IMR-90 (cell line): ENCODE measurements around the gene B4GALNT3. TPM values are rescaled to one million over a fixed set of nuclear protein-coding genes. Genes with fewer than 3 reads are reported as not detected.

Experiments
- ATAC-seq: fragments of 200-7000 bp; cut with Tn5 transposase; 2 replicates; pipeline ENCODE4 v1.9.1; 2020; ENCODE audit warnings: low read depth, mild to moderate bottlenecking, moderate library complexity
- BruUV-seq: library from RNA; stranded (reverse); fragments of 400-500 nt; replicated peaks from 2 replicates; lab custom pipeline; 2021; lab: Mats Ljungman, UMichigan
- CTCF ChIA-PET: fragments of 300-600 bp; formaldehyde crosslinking; extraction: SDS; loops from one replicate; lab custom pipeline; 2021; ENCODE audit warnings: antibody characterized with exemption; lab: Yijun Ruan, JAX
- POLR2A ChIA-PET: fragments of 300-600 bp; sonication (Branson Sonifier 250); formaldehyde crosslinking; loops from one replicate; lab custom pipeline; 2022; ENCODE audit warnings: antibody characterized with exemption; ENCODE audit not compliant: unreplicated experiment; lab: Charles Lee
- DNase-seq: peaks from one replicate; pipeline ENCODE4 v3.0.0; 2013
- H2AFZ ChIP-seq: replicated peaks from 2 replicates; pipeline ENCODE3; 2013; ENCODE audit warnings: low read length, mild to moderate bottlenecking; ENCODE audit not compliant: poor library complexity
- H2AK5ac ChIP-seq: 2 replicates; pipeline ENCODE4 v1.6.1; 2013; ENCODE audit warnings: low read depth, low read length, inconsistent platforms
- H2AK9ac ChIP-seq: replicated peaks from 2 replicates; pipeline ENCODE3; 2013; ENCODE audit warnings: mild to moderate bottlenecking, low read depth, low read length, moderate library complexity; ENCODE audit not compliant: poor library complexity
- H2BK120ac ChIP-seq: 2 replicates; pipeline ENCODE4 v1.6.1; 2013; ENCODE audit warnings: low read depth, low read length, inconsistent platforms
- H2BK15ac ChIP-seq: 3 replicates; pipeline ENCODE4 v1.6.1; 2013; ENCODE audit warnings: low read depth, low read length, inconsistent platforms
- H2BK20ac ChIP-seq: 2 replicates; pipeline ENCODE4 v1.6.1; 2013; ENCODE audit warnings: low read depth, mild to moderate bottlenecking, inconsistent platforms, low read length, moderate library complexity
- H2BK5ac ChIP-seq: 2 replicates; pipeline ENCODE4 v1.6.1; 2013; ENCODE audit warnings: mild to moderate bottlenecking, low read depth, low read length, inconsistent platforms; ENCODE audit not compliant: poor library complexity, severe bottlenecking
- H3K14ac ChIP-seq: replicated peaks from 2 replicates; pipeline ENCODE4 v1.6.1; 2013; ENCODE audit warnings: low read depth, low read length, inconsistent platforms
- H3K18ac ChIP-seq: 2 replicates; pipeline ENCODE4 v1.6.1; 2013; ENCODE audit warnings: low read depth, low read length, control low read depth
- H3K23ac ChIP-seq: 2 replicates; pipeline ENCODE4 v1.6.1; 2013; ENCODE audit warnings: low read depth, low read length, inconsistent platforms
- H3K27ac ChIP-seq: 2 replicates; pipeline ENCODE4 v1.5.1; 2013; ENCODE audit warnings: mild to moderate bottlenecking, control low read depth, low read length; ENCODE audit not compliant: insufficient read depth
- H3K27me3 ChIP-seq: 2 replicates; pipeline ENCODE4 v1.6.1; 2013; ENCODE audit warnings: low read length; ENCODE audit not compliant: control insufficient read depth, insufficient read depth
- H3K36me3 ChIP-seq: 2 replicates; pipeline ENCODE4 v1.6.1; 2013; ENCODE audit warnings: low read length, mixed read lengths; ENCODE audit not compliant: control insufficient read depth, insufficient read depth
- H3K4ac ChIP-seq: 2 replicates; pipeline ENCODE4 v1.6.1; 2013; ENCODE audit warnings: low read depth, low read length, inconsistent platforms
- H3K4me1 ChIP-seq: 2 replicates; pipeline ENCODE4 v1.6.1; 2013; ENCODE audit warnings: low read length, mixed read lengths; ENCODE audit not compliant: control insufficient read depth, insufficient read depth
- H3K4me2 ChIP-seq: 2 replicates; pipeline ENCODE4 v1.6.1; 2013; ENCODE audit warnings: low read depth, mild to moderate bottlenecking, control low read depth, low read length, moderate library complexity
- H3K4me3 ChIP-seq: 2 replicates; pipeline ENCODE4 v1.5.1; 2013; ENCODE audit warnings: low read depth, mild to moderate bottlenecking, control low read depth, low read length, moderate library complexity; ENCODE audit not compliant: insufficient read depth
- H3K56ac ChIP-seq: 2 replicates; pipeline ENCODE4 v1.6.1; 2013; ENCODE audit warnings: low read length, inconsistent platforms; ENCODE audit not compliant: insufficient read depth; ENCODE audit errors: extremely low read depth
- H3K79me1 ChIP-seq, 2 experiments: 2 replicates each; pipeline ENCODE4 v1.6.1; 2013; ENCODE audit warnings: low read length in 2 of 2, inconsistent platforms in 1 of 2, low read depth in 1 of 2
- H3K9ac ChIP-seq: 2 replicates; pipeline ENCODE4 v1.6.1; 2013; ENCODE audit warnings: low read depth, low read length, control low read depth
- H3K9me1 ChIP-seq: 2 replicates; pipeline ENCODE4 v1.6.1; 2013; ENCODE audit warnings: low read length, inconsistent platforms; ENCODE audit not compliant: insufficient read depth
- H3K9me3 ChIP-seq: 2 replicates; pipeline ENCODE4 v1.6.1; 2013; ENCODE audit warnings: low read length; ENCODE audit not compliant: control insufficient read depth, insufficient read depth
- H4K20me1 ChIP-seq: 2 replicates; pipeline ENCODE4 v1.6.1; 2013; ENCODE audit warnings: low read length, inconsistent platforms; ENCODE audit not compliant: insufficient read depth
- H4K5ac ChIP-seq: 2 replicates; pipeline ENCODE4 v1.6.1; 2013; ENCODE audit warnings: mild to moderate bottlenecking, low read depth, low read length, control low read depth
- H4K8ac ChIP-seq, 2 experiments: 2 replicates each; pipeline ENCODE4 v1.6.1; 2013; ENCODE audit warnings: low read depth in 2 of 2, low read length in 2 of 2, control low read depth in 1 of 2, inconsistent platforms in 1 of 2
- H4K91ac ChIP-seq: 2 replicates; pipeline ENCODE4 v1.6.1; 2013; ENCODE audit warnings: low read depth, low read length, inconsistent platforms; ENCODE audit not compliant: insufficient read depth
- MAZ ChIP-seq: IDR thresholded peaks from 2 replicates; pipeline ENCODE4 v1.6.1; 2012; ENCODE audit warnings: low read depth, mild to moderate bottlenecking, low read length, improper control_type of control experiment, moderate library complexity, borderline replicate concordance
- MXI1 ChIP-seq: IDR thresholded peaks from 2 replicates; pipeline ENCODE4 v1.6.1; 2012; ENCODE audit warnings: low read depth, mild to moderate bottlenecking, low read length, moderate library complexity, borderline replicate concordance
- RFX5 ChIP-seq: IDR thresholded peaks from 2 replicates; pipeline ENCODE4 v1.8.0; 2012; ENCODE audit warnings: low read depth, mild to moderate bottlenecking, low read length, moderate library complexity
- WGBS, 2 experiments: methylation state at CpG; one replicate each; pipeline versions ENCODE4 v1.1.5 to v1.1.7; 2013; ENCODE audit warnings: missing lambda C conversion rate in 2 of 2; ENCODE audit not compliant: insufficient read length in 1 of 2; ENCODE audit errors: extremely low coverage in 2 of 2; 5-methylcytosine and 5-hydroxymethylcytosine counted together
- dilution Hi-C: fragments of 300-500 bp; cut with HindIII; formaldehyde crosslinking; loops from one replicate; pipeline ENCODE4 v1.14.3; 2018; ENCODE audit warnings: low sequenced_read_pairs; ENCODE audit not compliant: unreplicated experiment
- in situ Hi-C: fragments of 300-500 bp; cut with MboI; formaldehyde crosslinking; loops from 3 replicates; pipeline ENCODE4 v1.14.3; 2019; ENCODE audit warnings: low sequenced_read_pairs, inconsistent platforms, mixed read lengths
- intact Hi-C: fragments of 100-400 bp; cut with micrococcal nuclease; formaldehyde crosslinking; loops from 2 replicates; pipeline ENCODE4 v1.10.0; 2022
- polyA plus RNA-seq, 3 experiments: library from polyadenylated mRNA; depleted of rRNA; stranded (reverse); fragments of >200 nt; gene quantifications; 2 replicates each; pipeline ENCODE4 v1.2.3, GENCODE V29; 2012; ENCODE audit warnings: low replicate concordance in 1 of 3
- total RNA-seq: library from RNA; depleted of rRNA; stranded (reverse); fragments of >200 nt; gene quantifications from 2 replicates; pipeline ENCODE4 v1.2.3, GENCODE V29; 2012
- TF ChIP-seq, protein P1 (sequence below): conservative IDR thresholded peaks from 2 replicates; pipeline ENCODE4 v1.5.1; 2012; ENCODE audit warnings: mild to moderate bottlenecking, low read depth, low read length, improper control_type of control experiment

Gene B4GALNT3
- total and polyA plus RNA-seq, 2 of the 4 experiments (the other 2 are of a cell fraction): not detected

GRCh38 chr12:535396-535795 lies 75.7 kb downstream of the B4GALNT3 start:
- H4K91ac ChIP-seq: no peak overlapping the region
- no peak overlapping the region for H3K14ac ChIP-seq
- no peak overlapping the region for H3K23ac ChIP-seq
- ChIA-PET POLR2A (no interaction called here), CTCF (no interaction called here)
- no peaks in the 10 kb centered on the region for H3K9me1 ChIP-seq
- no peak overlapping the region for H2BK15ac ChIP-seq
- H3K4me2 ChIP-seq: no peak overlapping the region
- no CpG with 5 or more reads among the region's 7 CpGs for WGBS, 2 experiments
- H4K5ac ChIP-seq: no peak overlapping the region
- H3K36me3 ChIP-seq: no peaks in the 10 kb centered on the region
- BruUV-seq: no TSS peak
- H3K56ac ChIP-seq: no peak overlapping the region
- intact Hi-C loops (no loop called here), in situ Hi-C loops (loop anchor here (5.0 kb wide), 1 partner anchor 88 kb away; no protein-coding TSS in a partner anchor), dilution Hi-C loops (no loop called here)
- no peak overlapping the region for H4K8ac ChIP-seq
- no peak overlapping the region for H2BK120ac ChIP-seq
- H2AFZ ChIP-seq: no peak overlapping the region
- TF ChIP-seq RFX5 (no peak), MXI1 (no peak), MAZ (no peak)
- TF ChIP-seq, protein P1, sequence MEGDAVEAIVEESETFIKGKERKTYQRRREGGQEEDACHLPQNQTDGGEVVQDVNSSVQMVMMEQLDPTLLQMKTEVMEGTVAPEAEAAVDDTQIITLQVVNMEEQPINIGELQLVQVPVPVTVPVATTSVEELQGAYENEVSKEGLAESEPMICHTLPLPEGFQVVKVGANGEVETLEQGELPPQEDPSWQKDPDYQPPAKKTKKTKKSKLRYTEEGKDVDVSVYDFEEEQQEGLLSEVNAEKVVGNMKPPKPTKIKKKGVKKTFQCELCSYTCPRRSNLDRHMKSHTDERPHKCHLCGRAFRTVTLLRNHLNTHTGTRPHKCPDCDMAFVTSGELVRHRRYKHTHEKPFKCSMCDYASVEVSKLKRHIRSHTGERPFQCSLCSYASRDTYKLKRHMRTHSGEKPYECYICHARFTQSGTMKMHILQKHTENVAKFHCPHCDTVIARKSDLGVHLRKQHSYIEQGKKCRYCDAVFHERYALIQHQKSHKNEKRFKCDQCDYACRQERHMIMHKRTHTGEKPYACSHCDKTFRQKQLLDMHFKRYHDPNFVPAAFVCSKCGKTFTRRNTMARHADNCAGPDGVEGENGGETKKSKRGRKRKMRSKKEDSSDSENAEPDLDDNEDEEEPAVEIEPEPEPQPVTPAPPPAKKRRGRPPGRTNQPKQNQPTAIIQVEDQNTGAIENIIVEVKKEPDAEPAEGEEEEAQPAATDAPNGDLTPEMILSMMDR: no peak
- no peak overlapping the region for H3K27ac ChIP-seq
- peaks cover 38% of the 10 kb centered on the region for H3K27me3 ChIP-seq
- DNase-seq: no peak
- H3K4ac ChIP-seq: no peak overlapping the region
- H2AK5ac ChIP-seq: no peak overlapping the region
- H3K4me3 ChIP-seq: no peak overlapping the region
- H3K4me1 ChIP-seq: peaks cover 4% of the 10 kb centered on the region; the same call in 1 of the 2 replicates
- H3K9ac ChIP-seq: no peak overlapping the region
- no peaks in the 10 kb centered on the region for H3K79me1 ChIP-seq
- peaks cover 3% of the 10 kb centered on the region; the same call in 1 of the 2 replicates for H3K9me3 ChIP-seq
- no peak overlapping the region for H3K18ac ChIP-seq
- H4K20me1 ChIP-seq: no peaks in the 10 kb centered on the region
- no peak overlapping the region for H2AK9ac ChIP-seq
- ATAC-seq: no peak
- no peak overlapping the region for H2BK20ac ChIP-seq
- H2BK5ac ChIP-seq: no peak overlapping the region
